ENCODE measurements around the gene WIPI1. TPM values are rescaled to one million over a fixed set of nuclear protein-coding genes. Genes with fewer than 3 reads are reported as not detected.

Gene WIPI1
- total and polyA plus RNA-seq, 2 of the 13 experiments (the other 11 are each of a cell fraction or from before 2014, with no cell fraction given) = 29.4 to 141 TPM

DNA sequence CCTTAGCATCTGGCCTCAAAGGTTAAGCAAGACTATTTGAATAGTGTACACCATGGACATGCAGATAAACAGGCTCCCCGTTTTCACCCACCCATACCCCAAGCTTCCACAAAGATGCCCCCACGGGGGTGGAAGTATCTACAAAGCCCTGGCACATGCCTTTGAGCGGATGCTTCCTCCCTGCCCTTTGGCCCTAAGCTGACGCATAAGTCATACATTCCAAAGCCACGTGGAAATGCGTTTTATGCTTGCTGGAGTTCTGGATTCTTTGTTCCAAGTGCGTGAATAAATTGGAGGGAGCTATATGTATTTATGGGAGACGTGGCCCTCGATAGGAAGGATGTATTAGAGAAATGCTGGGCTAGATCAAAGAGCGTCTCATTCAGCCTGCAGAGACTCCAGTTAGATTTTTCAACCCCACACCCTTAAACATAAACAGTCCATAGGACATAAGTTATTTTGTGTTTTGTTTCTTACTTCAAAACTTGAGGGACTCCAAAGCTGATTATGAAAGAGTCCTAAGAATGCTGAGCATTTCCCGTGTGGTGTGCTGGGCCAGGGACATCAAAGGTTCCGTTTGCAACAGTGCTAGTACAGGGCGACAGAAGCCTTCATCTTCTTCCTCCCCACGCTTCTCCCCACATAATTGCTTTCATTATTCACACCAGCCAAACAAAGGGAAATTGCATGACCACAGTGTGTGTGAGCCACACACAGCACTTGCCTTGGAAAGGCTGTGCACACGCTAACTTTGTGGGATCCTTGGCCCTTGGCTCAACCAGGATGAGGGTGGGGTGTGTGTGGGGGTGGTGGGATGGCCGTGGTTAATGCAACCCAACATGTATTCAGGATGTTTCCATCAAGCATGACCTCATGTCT is 73.6 kb downstream of the WIPI1 start (continued):
- TF ChIP-seq REST (IDR thresholded peaks at IDR 0.05; ENCODE audit: borderline replicate concordance in 1 of 2, low read depth in 1 of 2, low read length in 2 of 2) (no peak), ZBTB7B (CRISPR knock-in tag; IDR thresholded peaks at IDR 0.05) (peak; percentile 93), ZNF589 (CRISPR knock-in tag; conservative IDR thresholded peaks at IDR 0.05) (peak; percentile 55; the same call in 1 of the 2 replicates), PHF5A (CRISPR knock-in tag; IDR thresholded peaks at IDR 0.05; ENCODE audit: low read depth, unreplicated experiment) (no peak), ZNF234 (CRISPR knock-in tag; conservative IDR thresholded peaks at IDR 0.05) (no peak), ZNF317 (CRISPR knock-in tag; IDR thresholded peaks at IDR 0.05) (0 out of 2 replicates have a peak, but pooled peaks have one; percentile 57), ZNF280B (CRISPR knock-in tag; IDR thresholded peaks at IDR 0.05; ENCODE audit: borderline replicate concordance) (no peak), ZNF841 (CRISPR knock-in tag; IDR thresholded peaks at IDR 0.05; ENCODE audit: borderline replicate concordance) (no peak; the same call in 1 of the 2 replicates), GTF2F1 (IDR thresholded peaks at IDR 0.05; ENCODE audit: low read length) (no peak), PBX2 (CRISPR knock-in tag; IDR thresholded peaks at IDR 0.05) (0 out of 2 replicates have a peak, but pooled peaks have one; percentile 8), ZNF577 (CRISPR knock-in tag; IDR thresholded peaks at IDR 0.05; ENCODE audit: borderline replicate concordance, low read depth) (no peak), DR1 (CRISPR knock-in tag; IDR thresholded peaks at IDR 0.05) (no peak), CC2D1A (CRISPR knock-in tag; IDR thresholded peaks at IDR 0.05) (no peak), SMC3 (IDR thresholded peaks at IDR 0.05; ENCODE audit: low read length) (no peak; the same call in 1 of the 2 replicates)
- TF ChIP-seq, protein P1, sequence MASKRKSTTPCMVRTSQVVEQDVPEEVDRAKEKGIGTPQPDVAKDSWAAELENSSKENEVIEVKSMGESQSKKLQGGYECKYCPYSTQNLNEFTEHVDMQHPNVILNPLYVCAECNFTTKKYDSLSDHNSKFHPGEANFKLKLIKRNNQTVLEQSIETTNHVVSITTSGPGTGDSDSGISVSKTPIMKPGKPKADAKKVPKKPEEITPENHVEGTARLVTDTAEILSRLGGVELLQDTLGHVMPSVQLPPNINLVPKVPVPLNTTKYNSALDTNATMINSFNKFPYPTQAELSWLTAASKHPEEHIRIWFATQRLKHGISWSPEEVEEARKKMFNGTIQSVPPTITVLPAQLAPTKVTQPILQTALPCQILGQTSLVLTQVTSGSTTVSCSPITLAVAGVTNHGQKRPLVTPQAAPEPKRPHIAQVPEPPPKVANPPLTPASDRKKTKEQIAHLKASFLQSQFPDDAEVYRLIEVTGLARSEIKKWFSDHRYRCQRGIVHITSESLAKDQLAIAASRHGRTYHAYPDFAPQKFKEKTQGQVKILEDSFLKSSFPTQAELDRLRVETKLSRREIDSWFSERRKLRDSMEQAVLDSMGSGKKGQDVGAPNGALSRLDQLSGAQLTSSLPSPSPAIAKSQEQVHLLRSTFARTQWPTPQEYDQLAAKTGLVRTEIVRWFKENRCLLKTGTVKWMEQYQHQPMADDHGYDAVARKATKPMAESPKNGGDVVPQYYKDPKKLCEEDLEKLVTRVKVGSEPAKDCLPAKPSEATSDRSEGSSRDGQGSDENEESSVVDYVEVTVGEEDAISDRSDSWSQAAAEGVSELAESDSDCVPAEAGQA (IDR thresholded peaks at IDR 0.05; ENCODE audit: low read depth) = peak; percentile 64; the same call in 1 of the 2 replicates
- TF ChIP-seq, protein P1 (CRISPR knock-in tag; IDR thresholded peaks at IDR 0.05; ENCODE audit: borderline replicate concordance) = 0 out of 2 replicates have a peak, but pooled peaks have one; percentile 23

Measured in HepG2 (cell line).